ENCODE results near the gene CCNT2.

- TF ChIP-seq CTCF (conservative IDR thresholded peaks at IDR 0.05; ENCODE audit: low read length) (no peak), EZH2phosphoT487 (IDR thresholded peaks at IDR 0.05; ENCODE audit: borderline replicate concordance, low read depth, low read length) (no peak)
These were observed 954 bp downstream of the CCNT2 start for GRCh38 chr2:134919341-134920210.

Measured in OCI-LY7 (cell line).